Kidney tubule cell (primary cell): Measurements from ENCODE around the gene PCSK1N.

Source experiments
- DNase-seq: peaks from one replicate; pipeline ENCODE4 v3.0.0-alpha.2; 2018; ENCODE audit warnings: low spot score

The PCSK1N gene

GRCh38 chrX:48789366-48790220, 45.8 kb downstream of the PCSK1N start:
- no peak for DNase-seq

- no peak for DNase-seq
Measured at GRCh38 chrX:48787505-48788443, 47.6 kb downstream of the PCSK1N start.

- DNase-seq = no peak
Measured at GRCh38 chrX:48786825-48787504, 48.4 kb downstream of the PCSK1N start.

- DNase-seq = no peak
Measured at GRCh38 chrX:48786341-48786800, 49.0 kb downstream of the PCSK1N start, which contains the start of gene GATA1. Gene GATA1, plus strand, starts transcription at chrX:48786590. Its CDS starts 4,520 bp downstream, at chrX:48791110.

GRCh38 chrX:48785540-48786214, 49.7 kb downstream of the PCSK1N start:
- DNase-seq = no peak

- DNase-seq = no peak
Measured at GRCh38 chrX:48785186-48785539, 50.2 kb downstream of the PCSK1N start.

GRCh38 chrX:48784726-48785125, 50.7 kb downstream of the PCSK1N start:
- DNase-seq = no peak

- DNase-seq = no peak
Measured at GRCh38 chrX:48782795-48783194, 52.6 kb downstream of the PCSK1N start.

- no peak for DNase-seq
Measured at GRCh38 chrX:48782216-48782615, 53.2 kb downstream of the PCSK1N start.

- no peak for DNase-seq
Measured at GRCh38 chrX:48781705-48782104, 53.7 kb downstream of the PCSK1N start.
